ENCODE data around the gene SNX5.

The SNX5 gene

DNA sequence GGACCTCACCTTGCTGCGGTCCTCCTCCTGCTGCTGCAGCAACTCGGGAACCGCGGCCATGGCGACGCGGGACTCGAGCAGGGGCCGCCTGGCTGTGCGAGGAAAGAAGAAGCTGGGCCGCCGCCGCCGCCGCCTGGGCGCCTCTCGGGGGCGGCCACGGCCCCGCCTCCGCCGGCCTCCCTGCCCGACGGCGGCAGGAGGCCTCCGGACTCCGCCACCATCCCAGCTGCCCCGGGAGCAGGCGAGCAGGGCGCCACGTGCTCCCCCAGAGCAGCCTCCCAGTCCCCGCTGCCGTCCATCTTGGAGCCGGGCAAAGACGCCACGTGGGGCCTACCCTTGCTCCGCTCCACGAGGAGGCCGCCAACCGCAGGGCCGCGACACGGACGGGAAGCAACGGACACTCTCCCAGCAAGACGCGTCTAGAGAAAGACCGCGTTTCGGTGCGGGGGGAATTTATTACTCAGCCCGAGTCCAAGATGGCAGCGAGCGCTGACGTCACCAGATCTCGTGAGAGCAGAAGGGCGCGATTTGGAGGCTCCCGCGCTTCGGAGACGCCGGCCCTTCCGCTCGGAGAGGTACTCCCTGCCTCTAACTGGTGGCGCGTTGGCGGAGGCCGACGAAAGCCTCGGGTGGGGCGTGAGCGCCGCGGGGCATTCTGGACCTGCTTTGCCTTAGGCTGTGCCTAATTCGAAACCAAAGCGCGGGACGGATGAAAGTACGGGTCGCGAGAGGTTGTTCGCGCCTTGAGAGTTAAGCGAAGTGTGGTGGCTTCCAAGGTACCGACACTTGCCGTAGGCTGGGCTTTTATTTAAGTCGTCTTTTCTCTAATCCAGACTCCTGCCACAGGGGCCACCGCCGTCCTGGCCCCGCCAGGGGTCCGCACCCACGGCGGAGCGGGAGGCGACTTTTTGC, at the start of gene SNX5, which contains the start of gene MGME1:
TSS of gene SNX5 (minus strand) at position 429 of the 912 bp plus-strand sequence. CDS start at position 60, 369 bp downstream.
TSS of gene MGME1 (plus strand) at position 653 of the 912 bp plus-strand sequence. CDS start 842 bp downstream, outside the sequence.
- peak; percentile 99 for DNase-seq (ENCODE audit: low spot score)

DNA sequence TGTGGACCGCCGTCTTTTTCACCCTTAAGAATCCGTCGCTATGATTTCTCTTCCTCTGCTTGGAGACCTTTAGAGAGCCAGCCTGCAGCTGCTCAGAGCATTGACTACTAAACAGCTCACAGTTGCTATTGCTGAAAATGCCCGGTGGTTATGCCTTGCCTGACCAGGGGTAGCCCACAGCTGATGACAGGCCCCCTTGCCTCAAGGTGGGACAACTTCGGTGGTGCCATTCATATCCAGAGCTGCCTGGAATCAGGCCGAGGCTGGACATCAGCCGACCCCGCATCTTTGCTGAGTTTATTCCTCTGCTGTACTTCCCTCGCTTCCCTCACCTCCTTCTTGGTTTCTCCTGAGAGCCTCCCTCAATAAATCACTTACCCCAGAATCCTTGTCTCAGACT, 49.5 kb upstream of the SNX5 start:
- no peak for DNase-seq (ENCODE audit: low spot score)

DNA sequence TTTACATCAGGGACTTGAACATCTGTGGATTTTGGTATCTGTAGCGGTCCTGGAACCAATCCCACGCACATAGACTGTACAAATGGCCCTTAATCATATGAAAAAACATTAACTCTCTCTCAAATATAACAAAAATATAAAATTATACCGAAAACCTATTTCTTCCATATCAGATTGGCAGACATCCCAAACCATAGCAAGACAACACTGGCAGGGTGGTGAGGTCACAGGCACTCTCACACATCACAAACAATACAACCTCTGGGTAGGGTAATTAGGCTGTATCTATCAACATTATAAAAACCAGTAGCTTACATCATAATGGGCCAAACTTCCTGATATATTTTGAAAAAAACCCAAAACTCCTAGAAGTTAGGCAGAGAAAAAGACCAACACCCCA, 48.2 kb upstream of the SNX5 start:
- no peak for DNase-seq (ENCODE audit: low spot score)

DNA sequence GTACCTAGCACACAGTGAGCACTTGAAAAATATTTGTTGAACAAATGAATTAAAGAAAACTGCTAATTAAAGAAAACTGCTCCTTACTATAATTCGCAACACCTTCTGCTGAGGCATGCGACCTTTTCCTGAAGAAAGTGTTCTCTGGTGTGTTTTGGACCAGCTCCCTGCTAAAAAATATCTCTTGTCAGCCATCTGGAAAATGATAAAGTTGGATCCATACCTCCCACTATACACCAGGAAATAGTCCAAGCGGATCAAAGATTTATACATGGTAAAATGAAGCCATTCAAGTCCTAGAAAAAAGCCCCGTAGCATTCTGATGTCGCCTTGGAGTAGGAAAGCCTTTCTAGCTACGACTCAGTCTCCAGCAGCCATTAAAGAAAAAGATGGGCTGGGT, 45.8 kb upstream of the SNX5 start:
- DNase-seq (ENCODE audit: low spot score): no peak

DNA sequence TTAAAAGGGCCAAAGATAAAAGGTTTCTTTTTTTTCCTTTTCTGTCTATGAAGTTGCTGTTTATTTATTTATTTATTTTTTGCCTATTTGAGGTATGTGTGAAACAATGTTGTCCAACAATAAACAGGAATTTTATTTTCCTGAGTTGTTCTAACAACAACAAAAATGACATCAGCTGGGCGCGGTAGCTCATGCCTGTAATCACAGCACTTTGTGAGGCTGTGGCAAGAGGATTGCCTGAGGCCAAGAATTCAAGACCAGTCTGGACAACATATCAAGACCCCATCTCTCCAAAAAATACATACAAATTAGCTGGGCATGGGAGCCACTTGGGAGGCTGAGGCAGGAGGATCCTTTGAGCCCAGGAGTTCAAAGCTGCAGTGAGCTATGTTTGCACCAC, 44.3 kb upstream of the SNX5 start:
- DNase-seq (ENCODE audit: low spot score): no peak

DNA sequence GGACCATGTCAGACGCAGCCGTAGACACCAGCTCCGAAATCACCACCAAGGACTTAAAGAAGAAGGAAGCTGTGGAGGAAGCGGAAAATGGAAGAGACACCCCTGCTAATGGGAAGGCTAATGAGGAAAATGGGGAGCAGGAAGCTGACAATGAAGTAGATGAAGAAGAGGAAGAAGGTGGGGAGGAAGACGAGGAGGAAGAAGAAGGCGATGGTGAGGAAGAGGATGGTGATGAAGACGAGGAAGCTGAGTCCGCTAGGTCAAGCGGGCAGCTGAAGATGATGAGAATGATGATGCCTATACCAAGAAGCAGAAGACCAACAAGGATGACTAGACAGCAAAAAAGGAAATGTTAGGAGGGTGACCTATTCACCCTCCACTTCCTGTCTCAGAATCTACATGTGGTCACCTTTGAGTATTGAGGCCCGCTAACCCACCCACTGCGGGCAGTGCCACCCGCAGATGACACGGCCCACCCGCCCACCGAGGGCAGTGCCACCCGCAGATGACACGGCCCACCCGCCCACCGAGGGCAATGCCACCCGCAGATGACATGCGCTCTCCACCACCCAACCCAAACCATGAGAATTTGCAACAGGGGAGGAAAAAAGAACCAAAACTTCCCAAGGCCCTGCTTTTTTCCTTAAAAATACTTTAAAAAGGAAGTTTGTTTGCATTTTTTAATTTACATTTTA, 43.5 kb upstream of the SNX5 start:
- no peak for DNase-seq (ENCODE audit: low spot score)

- DNase-seq (ENCODE audit: low spot score): no peak
Observed at GRCh38 chr20:18011482-18011881, 42.9 kb upstream of the SNX5 start.

- DNase-seq (ENCODE audit: low spot score): no peak
Observed at GRCh38 chr20:18009116-18009515, 40.5 kb upstream of the SNX5 start.

- DNase-seq (ENCODE audit: low spot score): no peak
Observed at GRCh38 chr20:18007534-18008292, 39.1 kb upstream of the SNX5 start.

DNA sequence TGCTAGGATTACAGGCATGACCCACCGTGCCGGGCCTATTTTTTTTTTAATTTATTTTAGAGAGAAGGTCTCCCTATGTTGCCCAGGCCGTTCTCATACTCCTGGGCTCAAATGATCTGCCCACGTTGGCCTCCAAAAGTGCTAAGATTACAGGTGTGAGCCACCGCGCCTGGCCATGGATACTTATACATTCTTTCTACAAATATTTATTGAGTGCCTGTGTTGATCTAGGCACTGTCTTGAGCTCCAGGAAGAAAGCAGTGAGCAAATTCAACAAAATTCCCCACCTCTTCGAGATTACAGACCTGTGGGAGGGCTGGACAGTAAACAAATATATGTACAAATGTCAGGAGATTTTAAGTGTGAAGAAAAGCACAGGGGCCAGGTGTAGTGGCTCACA, 38.1 kb upstream of the SNX5 start:
- DNase-seq (ENCODE audit: low spot score): no peak

GRCh38 chr20:18005990-18006364, 37.4 kb upstream of the SNX5 start:
- no peak for DNase-seq (ENCODE audit: low spot score)

DNA sequence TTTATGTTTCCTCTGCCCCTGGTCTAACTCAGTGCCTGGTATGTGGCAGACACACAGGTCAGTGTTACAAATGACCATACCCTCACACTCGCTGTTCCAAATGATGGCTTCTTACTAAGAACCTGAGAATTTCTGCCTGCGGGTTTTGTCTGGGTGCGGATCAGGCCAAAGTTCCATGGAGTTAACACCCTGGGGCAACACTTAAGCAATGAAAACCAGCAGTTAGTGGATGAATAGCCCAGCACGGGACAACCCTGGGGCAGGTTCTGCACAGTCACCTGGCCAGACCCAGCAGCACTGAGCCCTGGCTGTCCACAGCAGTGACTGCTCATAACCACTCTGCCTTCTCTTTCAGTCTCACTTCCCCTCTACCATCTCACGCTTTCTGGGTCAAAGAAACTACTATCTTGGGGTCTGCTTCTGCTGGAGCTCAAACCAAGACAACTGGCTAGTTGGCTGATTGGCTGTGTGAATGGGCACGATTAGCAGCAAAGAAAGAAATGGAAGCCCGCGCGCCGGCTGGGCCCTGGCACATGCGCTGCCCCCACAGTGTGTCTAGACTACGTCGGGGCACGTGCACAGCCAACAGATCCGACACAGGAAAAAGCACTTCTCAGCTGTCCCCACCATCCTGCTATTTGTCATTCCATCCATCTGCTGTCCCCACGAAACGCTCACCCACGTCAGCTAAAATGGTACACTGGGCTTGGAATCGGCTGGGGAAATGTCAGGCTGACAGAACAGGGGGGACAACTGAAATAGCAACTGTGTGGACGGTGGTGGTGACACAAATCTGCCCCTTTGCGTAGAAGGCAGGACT, 36.8 kb upstream of the SNX5 start:
- DNase-seq (ENCODE audit: low spot score): no peak

DNA sequence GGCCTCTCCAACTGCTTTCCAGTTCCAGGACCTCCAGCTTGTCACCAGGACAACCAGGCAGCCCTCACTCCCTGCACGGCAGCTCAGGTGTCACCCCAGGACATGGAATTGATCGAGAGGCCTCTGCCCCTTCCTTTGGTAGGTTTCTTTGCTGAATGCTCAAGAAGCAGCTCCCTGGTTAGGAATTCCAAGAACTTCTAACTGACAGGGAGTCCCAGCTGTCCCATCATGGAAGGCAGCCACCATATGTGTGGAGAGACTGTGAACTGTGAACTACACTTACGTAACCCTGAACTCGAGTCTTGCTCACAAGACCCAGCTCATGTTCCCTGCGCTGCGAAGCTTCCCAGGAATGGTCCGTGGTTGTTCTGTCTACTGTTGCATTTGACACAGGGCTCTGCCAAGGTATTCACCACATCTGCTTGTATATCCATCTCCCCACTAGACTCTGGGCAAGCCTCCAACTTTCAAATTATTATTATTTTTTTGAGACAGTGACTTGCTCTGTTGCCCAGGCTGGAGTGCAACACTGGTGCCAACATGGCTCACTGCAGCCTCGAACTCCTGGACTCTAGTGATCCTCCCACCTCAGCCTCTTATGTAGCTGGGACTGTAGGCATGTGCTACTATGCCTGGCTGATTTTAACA, 35.9 kb upstream of the SNX5 start:
- no peak for DNase-seq (ENCODE audit: low spot score)

DNA sequence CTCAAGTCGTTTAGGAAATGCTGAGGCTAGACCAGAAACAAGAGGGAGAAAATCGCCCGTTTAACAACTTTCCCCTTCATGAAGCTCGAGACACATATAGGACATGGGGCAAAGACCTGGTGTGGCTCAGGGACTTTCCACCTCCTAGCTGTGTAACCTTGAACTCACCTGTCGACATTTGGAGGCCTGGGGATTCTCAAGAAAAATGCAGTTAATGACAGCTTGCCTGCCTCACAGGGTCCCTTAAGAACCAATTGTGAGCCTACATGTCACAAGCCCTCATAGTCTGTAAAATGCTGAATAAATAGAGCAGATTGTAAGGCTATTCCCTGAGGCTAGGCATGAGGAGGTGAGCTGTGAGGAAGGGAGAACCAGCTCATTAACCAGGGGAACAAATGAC, 35.3 kb upstream of the SNX5 start:
- no peak for DNase-seq (ENCODE audit: low spot score)

GRCh38 chr20:18001131-18001921, 32.7 kb upstream of the SNX5 start:
- peak; percentile 78 for DNase-seq (ENCODE audit: low spot score)

GRCh38 chr20:17999566-17999965, 31.0 kb upstream of the SNX5 start:
- DNase-seq (ENCODE audit: low spot score): no peak

DNA sequence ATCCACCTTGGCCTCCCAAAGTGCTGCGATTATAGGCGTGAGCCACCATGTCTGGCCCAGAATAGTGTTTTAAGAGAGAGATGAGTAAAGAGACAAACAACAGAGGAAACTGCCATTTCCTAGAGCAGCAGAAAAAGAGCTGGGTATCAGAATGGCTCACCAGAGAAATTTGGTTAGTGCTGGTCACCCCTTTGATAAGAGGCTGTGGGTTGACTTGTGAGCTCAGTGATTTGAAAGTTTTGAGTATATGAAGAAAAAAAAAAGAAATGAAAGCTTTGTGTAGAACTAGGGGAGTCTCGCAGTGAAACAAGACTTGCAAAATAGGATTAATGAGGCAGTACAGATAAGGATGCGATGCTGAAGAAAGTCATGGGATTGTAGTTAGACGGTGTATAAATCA, 29.9 kb upstream of the SNX5 start:
- no peak for DNase-seq (ENCODE audit: low spot score)

GRCh38 chr20:17995967-17996819, 27.6 kb upstream of the SNX5 start:
- DNase-seq (ENCODE audit: low spot score): peak; percentile 81

DNA sequence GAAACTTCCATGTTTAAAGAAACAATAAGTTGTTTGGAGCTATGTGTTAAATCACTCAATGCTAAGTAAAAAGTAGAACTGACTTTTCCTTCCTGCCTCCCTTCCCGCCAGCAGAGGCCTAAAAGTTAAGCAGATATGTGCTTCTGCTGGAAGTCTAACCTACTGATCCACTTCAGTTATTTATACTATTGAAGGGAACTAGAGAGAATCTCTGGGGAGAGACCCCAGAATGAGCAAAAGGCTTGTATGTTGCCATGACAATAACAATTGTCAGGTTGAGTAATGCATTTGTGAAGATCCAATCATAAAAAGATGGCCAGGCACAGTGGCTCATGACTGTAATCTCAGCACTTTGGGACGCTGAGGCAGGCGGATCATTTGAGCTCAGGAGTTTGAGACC, 25.0 kb upstream of the SNX5 start:
- no peak for DNase-seq (ENCODE audit: low spot score)

Measured in GM03348 (cell line).